Spleen (tissue), 7 donors: ENCODE data around the gene DPP3.

Source experiments
- CTCF ChIP-seq, 11 experiments: fragments of 200-600 bp in 7 of 11; fragments of 450-650 bp in 4 of 11; sonication (generic) in 4 of 11; IDR thresholded peaks in 8 of 11; conservative IDR thresholded peaks in 3 of 11; 1 replicate in 7 of 11; 2 replicates in 4 of 11; pipeline versions ENCODE4 v1.4.0 to v1.8.0; 2016 to 2021; ENCODE audit warnings: antibody characterized with exemption in 11 of 11, inconsistent platforms in 4 of 11, mild to moderate bottlenecking in 1 of 11
- POLR2A ChIP-seq, 3 donors: fragments of 450-650 bp; IDR thresholded peaks; one replicate each; pipeline ENCODE4 v1.5.1; 2017; ENCODE audit warnings: antibody characterized with exemption in 3 of 3, mild to moderate bottlenecking in 1 of 3
- POLR2AphosphoS5 ChIP-seq, 3 donors: sonication (generic); formaldehyde crosslinking; IDR thresholded peaks; one replicate each; pipeline ENCODE4 v1.5.1; 2017; ENCODE audit warnings: antibody characterized with exemption in 3 of 3
- donor health status: DM: no; HTN: no; CAD: no; lungs with moderate emphysema.
- donor health status: DM: no; HTN: no; CAD: no.
- donor health status: DM: no; HTN: no; CAD: no.

GRCh38 chr11:66432597-66432996 is 47.6 kb upstream of the DPP3 start:
- TF ChIP-seq CTCF (IDR thresholded peaks at IDR 0.05 in 8 of 11, conservative IDR thresholded peaks at IDR 0.05 in 3 of 11) = no peak
- TF ChIP-seq POLR2A (IDR thresholded peaks at IDR 0.05) = no peak
- no peak for TF ChIP-seq POLR2AphosphoS5 (IDR thresholded peaks at IDR 0.05)
